Measurements from ENCODE around the gene BIRC6. TPM values are rescaled to one million over a fixed set of nuclear protein-coding genes. Genes with fewer than 3 reads are reported as not detected.
"Not testable (repeated sequence)": the region's sequence is repeated elsewhere in the genome, so short reads cannot be mapped to it uniquely, and the experiment has no call there.

BIRC6 gene
- total and polyA plus RNA-seq, 8 donors: 12.4 to 58.3 (median 46.7) TPM

DNA sequence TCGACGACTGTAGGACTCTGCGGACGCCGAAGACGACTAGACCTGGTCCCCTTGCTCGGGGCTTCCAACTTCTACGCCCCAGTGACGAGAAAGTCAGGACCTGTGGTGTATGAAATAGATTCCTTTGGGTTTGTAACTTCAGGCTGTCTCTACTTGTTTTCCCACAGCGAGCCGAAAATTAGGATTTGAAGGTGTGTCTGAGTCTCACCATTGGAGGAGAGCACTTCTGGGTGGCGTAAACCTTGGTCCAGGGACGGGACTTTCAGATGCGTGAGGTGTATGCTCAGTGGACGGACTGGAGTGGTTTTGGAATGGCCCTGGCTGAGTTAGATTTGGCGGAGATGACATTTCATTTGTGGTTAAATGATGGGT, 1.3 kb downstream of the BIRC6 start:
- H3K4me1 ChIP-seq: peaks cover 9 to 27% (median 17%) of the 10 kb centered on the region in 3 donors
- no peaks in the 10 kb centered on the region for H3K9me3 ChIP-seq
- no peak for DNase-seq
- no peaks in the 10 kb centered on the region for H3K27me3 ChIP-seq
- no peak for ATAC-seq
- WGBS, 2 donors: 2% methylated on average over 16 of the region's 16 CpGs
- intact Hi-C loops (cut with DNase I): no loop called here
- no peak for FAIRE-seq
- peak overlapping the region in 3 of 4 donors; percentile 96 to 99 (median 98) for H3K4me3 ChIP-seq
- peak overlapping the region in 3 of 4 donors; percentile 90 to 95 (median 93) for H3K27ac ChIP-seq
- H3K36me3 ChIP-seq: no peaks in the 10 kb centered on the region
- TF ChIP-seq, protein P1, sequence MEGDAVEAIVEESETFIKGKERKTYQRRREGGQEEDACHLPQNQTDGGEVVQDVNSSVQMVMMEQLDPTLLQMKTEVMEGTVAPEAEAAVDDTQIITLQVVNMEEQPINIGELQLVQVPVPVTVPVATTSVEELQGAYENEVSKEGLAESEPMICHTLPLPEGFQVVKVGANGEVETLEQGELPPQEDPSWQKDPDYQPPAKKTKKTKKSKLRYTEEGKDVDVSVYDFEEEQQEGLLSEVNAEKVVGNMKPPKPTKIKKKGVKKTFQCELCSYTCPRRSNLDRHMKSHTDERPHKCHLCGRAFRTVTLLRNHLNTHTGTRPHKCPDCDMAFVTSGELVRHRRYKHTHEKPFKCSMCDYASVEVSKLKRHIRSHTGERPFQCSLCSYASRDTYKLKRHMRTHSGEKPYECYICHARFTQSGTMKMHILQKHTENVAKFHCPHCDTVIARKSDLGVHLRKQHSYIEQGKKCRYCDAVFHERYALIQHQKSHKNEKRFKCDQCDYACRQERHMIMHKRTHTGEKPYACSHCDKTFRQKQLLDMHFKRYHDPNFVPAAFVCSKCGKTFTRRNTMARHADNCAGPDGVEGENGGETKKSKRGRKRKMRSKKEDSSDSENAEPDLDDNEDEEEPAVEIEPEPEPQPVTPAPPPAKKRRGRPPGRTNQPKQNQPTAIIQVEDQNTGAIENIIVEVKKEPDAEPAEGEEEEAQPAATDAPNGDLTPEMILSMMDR (IDR thresholded peaks at IDR 0.05): no peak

DNA sequence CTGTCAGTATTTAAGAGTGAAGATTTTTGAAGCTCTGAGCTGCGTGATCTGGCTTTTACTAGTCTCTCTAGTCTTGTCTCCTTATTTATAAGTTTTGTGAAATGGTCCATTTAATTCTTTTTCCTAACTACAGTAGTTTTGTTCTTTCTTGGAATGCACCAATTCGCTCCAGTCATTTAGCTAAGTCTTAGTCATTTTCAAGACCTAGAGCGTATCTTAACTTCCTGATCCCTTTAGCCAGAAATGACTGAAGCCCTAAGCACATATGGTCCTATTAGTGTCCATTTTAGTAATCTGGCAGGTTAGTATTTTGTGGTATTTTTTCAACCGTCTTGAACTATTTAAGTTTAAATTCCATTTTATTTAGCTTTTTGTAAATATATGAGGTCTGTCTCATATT, 3.6 kb downstream of the BIRC6 start:
- no peak overlapping the region for H3K4me3 ChIP-seq
- FAIRE-seq: no peak
- H3K4me1 ChIP-seq: peaks cover 9 to 31% (median 17%) of the 10 kb centered on the region in 3 donors
- no peak for ATAC-seq
- TF ChIP-seq, protein P1 (IDR thresholded peaks at IDR 0.05): no peak
- intact Hi-C loops (cut with DNase I): no loop called here
- H3K27ac ChIP-seq: no peak overlapping the region
- no peaks in the 10 kb centered on the region for H3K27me3 ChIP-seq
- WGBS, 2 donors: 41 to 48% methylated on average over 4 of the region's 4 CpGs
- no peak for DNase-seq
- no peaks in the 10 kb centered on the region for H3K36me3 ChIP-seq
- H3K9me3 ChIP-seq: no peaks in the 10 kb centered on the region

DNA sequence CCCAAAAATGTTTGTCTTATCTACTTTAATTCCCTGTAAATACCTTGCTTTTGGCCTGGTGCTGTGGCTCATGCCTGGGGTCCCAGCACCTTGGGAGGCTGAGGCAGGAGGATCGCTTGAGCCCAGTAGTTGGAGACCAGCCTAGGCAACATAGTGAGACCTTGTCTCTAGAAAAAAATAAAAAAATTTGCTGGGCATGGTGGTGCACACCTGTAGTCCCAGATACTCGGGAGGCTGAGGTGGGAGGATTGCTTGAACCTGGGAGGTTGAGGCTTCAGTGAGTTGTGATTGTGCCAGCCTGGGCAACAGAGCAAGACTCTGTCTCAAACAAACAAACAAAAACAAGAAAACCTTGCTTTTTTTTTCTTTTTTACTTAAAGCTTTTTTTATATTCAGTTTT, 6.2 kb downstream of the BIRC6 start:
- DNase-seq; H3K9me3 ChIP-seq; H3K4me3 ChIP-seq; H3K36me3 ChIP-seq; intact Hi-C loops (cut with DNase I); ATAC-seq; H3K27ac ChIP-seq; FAIRE-seq; H3K27me3 ChIP-seq: not testable (repeated sequence)
- peaks cover 9 to 31% (median 17%) of the 10 kb centered on the region in 3 donors for H3K4me1 ChIP-seq
- WGBS, 2 donors: 94 to 100% methylated on average over 2 of the region's 2 CpGs

DNA sequence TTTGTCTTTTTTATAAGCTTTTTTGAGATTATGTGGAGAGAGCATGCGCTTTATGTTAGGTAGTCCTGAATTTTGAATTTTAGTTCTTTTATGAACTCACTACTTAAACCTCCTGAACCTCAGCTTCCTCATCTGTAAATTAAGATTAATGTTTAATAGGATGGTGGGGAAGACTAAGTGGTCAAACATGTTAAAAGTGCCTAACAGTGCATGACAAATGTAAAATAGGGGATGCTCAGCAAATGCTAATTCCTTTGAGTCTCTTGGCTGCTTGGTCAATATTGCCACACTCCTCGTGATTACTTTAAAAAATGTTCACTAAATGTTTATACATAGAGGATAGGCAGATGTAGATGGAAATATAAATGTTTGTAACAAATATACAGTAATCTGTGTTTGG, 6.8 kb downstream of the BIRC6 start:
- Histone ChIP-seq H3K9me3 (no peaks in the 10 kb centered on the region), H3K36me3 (no peaks in the 10 kb centered on the region), H3K27me3 (no peaks in the 10 kb centered on the region), H3K4me1 (peaks cover 7 to 27% (median 17%) of the 10 kb centered on the region in 3 donors), H3K27ac (no peak overlapping the region), H3K4me3 (no peak overlapping the region)
- FAIRE-seq: no peak
- ATAC-seq: peak in 1 of 4 donors; percentile 43
- DNase-seq: no peak
- intact Hi-C loops (cut with DNase I): no loop called here
- TF ChIP-seq, protein P1 (IDR thresholded peaks at IDR 0.05): no peak
- WGBS, 2 donors: 53 to 54% methylated on average over 2 of the region's 2 CpGs

DNA sequence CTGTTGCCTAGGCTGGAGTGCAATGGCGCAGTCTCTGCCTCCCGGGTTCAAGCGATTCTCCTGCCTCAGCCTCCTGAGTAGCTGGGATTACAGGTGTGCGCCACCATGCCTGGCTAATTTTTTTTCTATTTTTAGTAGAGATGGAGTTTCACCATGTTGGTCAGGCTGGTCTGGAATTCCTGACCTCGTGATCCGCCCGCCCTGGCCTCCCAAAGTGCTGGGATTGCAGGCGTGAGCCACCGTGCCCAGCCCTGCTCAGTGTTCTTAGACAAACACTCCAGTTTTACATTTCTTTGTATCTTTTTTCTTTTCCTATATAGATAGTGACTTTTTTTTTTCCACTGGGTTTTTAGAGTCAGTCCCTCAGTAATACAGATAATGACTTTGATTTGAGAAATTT, 7.5 kb downstream of the BIRC6 start:
- ATAC-seq; H3K4me3 ChIP-seq; H3K27ac ChIP-seq; H3K9me3 ChIP-seq; FAIRE-seq; H3K36me3 ChIP-seq; intact Hi-C loops (cut with DNase I); DNase-seq; H3K27me3 ChIP-seq: not testable (repeated sequence)
- WGBS, 2 donors: 84 to 87% methylated on average over 9 of the region's 9 CpGs
- H3K4me1 ChIP-seq: peaks cover under 1 to 20% (median 11%) of the 10 kb centered on the region in 3 donors

DNA sequence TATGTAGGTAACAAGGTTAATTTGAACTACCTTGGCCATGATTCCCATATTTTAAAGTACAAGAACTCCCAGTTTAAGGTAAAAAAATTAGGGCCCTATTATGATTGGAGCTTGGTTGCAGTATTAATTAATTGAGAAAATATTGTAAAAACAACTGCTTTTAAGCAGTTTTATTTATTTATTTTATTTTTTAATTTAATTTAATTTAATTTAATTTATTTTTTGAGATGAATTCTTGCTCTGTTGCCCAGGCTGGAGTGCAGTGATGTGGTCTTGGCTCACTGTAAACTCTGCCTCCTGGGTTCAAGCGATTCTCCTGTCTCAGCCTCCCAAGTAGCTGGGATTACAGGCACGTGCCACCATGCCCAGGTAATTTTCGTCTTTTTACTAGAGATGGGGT, 8.9 kb downstream of the BIRC6 start:
- 83 to 93% methylated on average over 3 of the region's 3 CpGs for WGBS, 2 donors
- H3K27me3 ChIP-seq; ATAC-seq; DNase-seq; H3K4me3 ChIP-seq; intact Hi-C loops (cut with DNase I); H3K36me3 ChIP-seq; H3K9me3 ChIP-seq; FAIRE-seq; H3K27ac ChIP-seq: not testable (repeated sequence)
- peaks cover 0 to 13% (median 0%) of the 10 kb centered on the region in 3 donors for H3K4me1 ChIP-seq
